ENCODE measurements around the gene TUBGCP2.
"Not testable (repeated sequence)": the region's sequence is repeated elsewhere in the genome, so short reads cannot be mapped to it uniquely, and the experiment has no call there.

Gene TUBGCP2

GRCh38 chr10:133266056-133266795 is 42.4 kb downstream of the TUBGCP2 start:
- DNase-seq (ENCODE audit: low read depth): no peak

GRCh38 chr10:133265052-133265451 is 43.6 kb downstream of the TUBGCP2 start:
- not testable (repeated sequence) for DNase-seq (ENCODE audit: low read depth)

- DNase-seq (ENCODE audit: low read depth): no peak
These were observed 44.2 kb downstream of the TUBGCP2 start for GRCh38 chr10:133264461-133264860.

- DNase-seq (ENCODE audit: low read depth): no peak
These were observed 45.0 kb downstream of the TUBGCP2 start for GRCh38 chr10:133263674-133264073.

- DNase-seq (ENCODE audit: low read depth): no peak
These were observed 46.0 kb downstream of the TUBGCP2 start for GRCh38 chr10:133262696-133263095.

GRCh38 chr10:133261726-133262325 is 46.8 kb downstream of the TUBGCP2 start:
- peak; percentile 79 for DNase-seq (ENCODE audit: low read depth)

- DNase-seq (ENCODE audit: low read depth): peak; percentile 58
These were observed 47.6 kb downstream of the TUBGCP2 start for GRCh38 chr10:133260895-133261725.

- no peak for DNase-seq (ENCODE audit: low read depth)
These were observed 49.1 kb downstream of the TUBGCP2 start for GRCh38 chr10:133259602-133259989.

GRCh38 chr10:133258818-133259601 is 49.7 kb downstream of the TUBGCP2 start:
- DNase-seq (ENCODE audit: low read depth): peak; percentile 100

- peak; percentile 19 for DNase-seq (ENCODE audit: low read depth)
These were observed 50.4 kb downstream of the TUBGCP2 start for GRCh38 chr10:133258066-133258817.

GRCh38 chr10:133257489-133258065 is 51.1 kb downstream of the TUBGCP2 start:
- DNase-seq (ENCODE audit: low read depth): peak; percentile 49

GRCh38 chr10:133255323-133255722 is 53.3 kb downstream of the TUBGCP2 start:
- DNase-seq (ENCODE audit: low read depth): no peak

GRCh38 chr10:133254421-133255120 is 54.1 kb downstream of the TUBGCP2 start:
- no peak for DNase-seq (ENCODE audit: low read depth)

- DNase-seq (ENCODE audit: low read depth): no peak
These were observed 55.2 kb downstream of the TUBGCP2 start for GRCh38 chr10:133253361-133253955.

GRCh38 chr10:133252223-133252552 is 56.5 kb downstream of the TUBGCP2 start:
- no peak for DNase-seq (ENCODE audit: low read depth)

- no peak for DNase-seq (ENCODE audit: low read depth)
These were observed 57.1 kb downstream of the TUBGCP2 start for GRCh38 chr10:133251388-133252222.

GRCh38 chr10:133249975-133250754 is 58.5 kb downstream of the TUBGCP2 start:
- DNase-seq (ENCODE audit: low read depth): no peak

- DNase-seq (ENCODE audit: low read depth): no peak
These were observed 59.4 kb downstream of the TUBGCP2 start for GRCh38 chr10:133249094-133249780.

Data from ELR (cell line).